SKM-1 treated with dmso at 0.1 percent for 144 hours (cell line): ENCODE results near the gene UGDH.
"Not testable (repeated sequence)": the region's sequence is repeated elsewhere in the genome, so short reads cannot be mapped to it uniquely, and the experiment has no call there.

Source experiments
- DNase-seq: peaks from one replicate; lab custom pipeline; 2025; ENCODE audit not compliant: unreplicated experiment; lab: John Stamatoyannopoulos, UW

Gene UGDH

GRCh38 chr4:39495446-39496213, 31.6 kb downstream of the UGDH start:
- no peak for DNase-seq

GRCh38 chr4:39494354-39494753, 32.9 kb downstream of the UGDH start:
- no peak for DNase-seq

- no peak for DNase-seq
Measured at GRCh38 chr4:39490322-39490721, 36.9 kb downstream of the UGDH start.

- DNase-seq, result no peak
Measured at GRCh38 chr4:39486221-39486804, 40.9 kb downstream of the UGDH start.

- peak; percentile 63 for DNase-seq
Measured at GRCh38 chr4:39484582-39485272, 42.5 kb downstream of the UGDH start.

- DNase-seq, result peak; percentile 75
Measured at GRCh38 chr4:39480902-39481695, 46.1 kb downstream of the UGDH start.

- DNase-seq, result no peak
Measured at GRCh38 chr4:39480251-39480650, 47.0 kb downstream of the UGDH start.

GRCh38 chr4:39476187-39476895, 50.9 kb downstream of the UGDH start:
- DNase-seq, result no peak

- no peak for DNase-seq
Measured at GRCh38 chr4:39472396-39472795, 54.8 kb downstream of the UGDH start.

GRCh38 chr4:39470402-39470801, 56.8 kb downstream of the UGDH start:
- DNase-seq, result no peak

- DNase-seq, result peak; percentile 89
Measured at GRCh38 chr4:39469429-39470077, 57.7 kb downstream of the UGDH start.

GRCh38 chr4:39467464-39467863, 59.8 kb downstream of the UGDH start:
- DNase-seq, result no peak

- DNase-seq, result no peak
Measured at GRCh38 chr4:39466747-39467146, 60.5 kb downstream of the UGDH start.

GRCh38 chr4:39464886-39465501, 62.2 kb downstream of the UGDH start:
- DNase-seq, result no peak

GRCh38 chr4:39458505-39459300, 68.5 kb downstream of the UGDH start, which contains the start of the genes LIAS and RPL9:
Gene LIAS (plus strand): TSS chr4:39459056. CDS start chr4:39459118, 62 bp downstream.
Gene RPL9 (minus strand): TSS chr4:39458922. CDS start chr4:39458439, 483 bp downstream.
- DNase-seq, result peak; percentile 94

- DNase-seq, result not testable (repeated sequence)
Measured at GRCh38 chr4:39458161-39458504, 69.1 kb downstream of the UGDH start.

- DNase-seq, result no peak
Measured at GRCh38 chr4:39456946-39457763, 70.1 kb downstream of the UGDH start.

GRCh38 chr4:39455486-39455885, 71.8 kb downstream of the UGDH start:
- DNase-seq, result no peak
